Activated CD4-positive, CD25-positive, alpha-beta regulatory T cell treated with anti-CD3 and anti-CD28 coated beads, Interleukin-2, amount 50 U/mL, for 24 hours (primary cell): ENCODE results near the gene EFEMP2.
A peak's percentile ranks its signal among the peaks of the same experiment; 100 is the strongest.
"Not testable (repeated sequence)": the region's sequence is repeated elsewhere in the genome, so short reads cannot be mapped to it uniquely, and the experiment has no call there.

Experiments used
- ATAC-seq, 2 donors: fragments of 150-1000 bp; cut with Tn5 transposase; one replicate each; pipeline ENCODE4 v1.10.0; 2021; ENCODE audit warnings: mild to moderate bottlenecking in 1 of 2, moderate library complexity in 1 of 2

EFEMP2 gene

DNA sequence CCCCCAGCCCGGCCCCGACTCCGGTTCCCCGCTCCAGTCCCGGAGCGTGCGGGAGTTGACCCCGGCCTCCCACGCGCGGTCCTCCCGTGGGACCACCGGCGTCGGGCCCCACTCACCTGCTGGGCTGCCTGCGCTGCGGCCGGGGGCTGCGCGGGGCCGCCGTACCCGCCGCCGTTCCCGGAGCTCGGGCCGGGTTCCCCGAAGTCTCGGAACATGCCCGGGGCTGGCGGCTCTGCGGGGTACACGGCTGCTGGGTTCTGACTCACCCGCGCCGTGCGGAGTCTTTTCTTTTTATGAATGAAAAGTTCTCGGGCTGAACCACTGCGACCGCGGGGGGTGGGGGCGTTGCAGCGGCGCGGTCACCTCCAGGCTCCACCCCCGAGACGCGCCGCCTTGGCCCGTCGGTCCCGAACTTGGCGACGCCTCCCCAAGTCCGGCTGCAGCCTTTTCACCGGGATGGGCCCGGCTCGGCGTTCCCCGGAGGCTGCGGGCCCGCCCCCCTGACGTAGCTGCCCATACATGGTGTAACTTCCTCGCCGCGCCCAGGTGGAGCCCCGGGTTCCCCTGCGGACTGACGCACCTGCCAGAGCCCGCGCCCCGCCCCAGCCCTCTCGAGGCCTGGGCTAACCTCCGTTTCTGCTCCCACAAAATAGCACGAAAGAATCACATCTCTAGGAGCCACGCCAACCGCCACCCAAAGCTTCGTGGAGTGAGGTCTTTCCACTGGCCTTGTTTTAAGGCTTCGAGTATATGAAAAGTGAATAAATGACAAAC, 27.7 kb upstream of the EFEMP2 start, which contains the start of gene FOSL1:
Gene FOSL1, minus strand, starts transcription at position 264 of the 774 bp plus-strand sequence. Its CDS starts 49 bp downstream, at position 215.
- ATAC-seq, result peak; percentile 84

GRCh38 chr11:65899356-65900124, 26.9 kb upstream of the EFEMP2 start:
- peak; percentile 50 for ATAC-seq

- ATAC-seq, result no peak
Measured at GRCh38 chr11:65898656-65899355, 26.2 kb upstream of the EFEMP2 start.

DNA sequence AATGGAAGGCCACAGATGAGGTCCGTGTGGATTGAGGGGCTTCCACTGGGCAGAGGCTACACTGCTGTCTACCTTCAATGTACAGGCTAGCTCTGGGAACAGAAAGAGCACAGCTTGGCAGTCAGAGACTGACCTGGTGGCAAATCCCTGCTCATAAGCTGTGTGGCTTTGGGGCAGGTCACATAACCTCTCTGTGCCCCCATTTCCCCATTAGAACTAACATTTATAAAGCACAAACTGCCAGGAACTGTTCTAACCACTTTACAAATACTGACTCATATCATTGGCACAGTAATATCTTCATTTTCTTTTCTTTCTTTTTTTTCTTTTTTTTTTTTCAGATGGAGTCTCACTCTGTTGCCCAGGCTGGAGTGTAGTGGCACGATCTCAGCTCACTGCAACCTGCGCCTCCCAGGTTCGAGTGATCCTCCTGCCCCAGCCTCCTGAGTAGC, 24.4 kb upstream of the EFEMP2 start:
- no peak for ATAC-seq

DNA sequence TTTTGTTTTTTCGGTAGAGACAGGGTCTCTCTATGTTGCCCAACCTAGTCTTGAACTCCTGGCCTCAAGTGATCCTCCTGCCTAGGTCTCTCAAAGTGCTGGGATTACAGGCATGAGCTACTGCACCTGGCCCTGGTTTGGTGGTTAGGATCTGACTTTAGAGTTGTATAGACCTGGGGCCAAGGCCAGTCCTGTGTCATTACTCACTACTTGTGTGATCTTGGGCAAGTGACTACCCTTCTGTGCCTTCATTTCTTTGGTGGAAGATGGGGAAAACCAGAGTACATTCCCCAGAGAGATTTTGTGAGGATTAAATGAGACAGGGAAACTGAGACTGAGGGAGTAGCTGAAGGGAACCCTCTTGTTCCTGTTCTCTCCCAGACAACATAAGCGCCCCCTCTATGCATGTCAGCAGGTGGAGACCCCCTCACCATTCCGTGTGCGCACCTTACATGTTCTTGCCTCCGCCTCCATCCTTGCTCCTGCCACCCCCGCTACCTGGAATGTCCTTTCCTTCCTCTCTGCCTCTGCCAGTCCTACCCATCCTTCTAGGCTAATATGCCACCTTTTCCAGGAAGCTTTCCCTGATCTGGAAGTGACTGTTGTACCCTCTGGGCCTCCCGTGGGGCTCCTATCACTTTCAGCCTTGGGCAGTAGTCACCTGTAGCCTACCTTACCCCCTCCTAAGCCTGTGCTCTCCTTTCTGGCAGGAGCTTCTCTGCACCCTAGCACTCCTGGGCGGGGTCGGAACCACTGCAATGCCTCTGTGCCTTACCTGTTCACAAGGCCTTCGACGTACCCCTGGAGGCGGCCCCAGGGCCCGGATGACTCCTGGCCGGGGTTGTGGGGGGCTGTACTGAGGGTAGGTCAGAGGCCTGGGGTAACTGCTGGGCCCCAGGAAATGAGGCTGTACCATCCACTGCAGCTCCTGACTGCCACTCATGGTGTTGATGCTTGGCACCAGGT, 23.7 kb upstream of the EFEMP2 start:
- ATAC-seq, result no peak

- ATAC-seq, result no peak
Measured at GRCh38 chr11:65895482-65895981, 22.9 kb upstream of the EFEMP2 start.

- no peak for ATAC-seq
Measured at GRCh38 chr11:65894034-65894591, 21.5 kb upstream of the EFEMP2 start.

DNA sequence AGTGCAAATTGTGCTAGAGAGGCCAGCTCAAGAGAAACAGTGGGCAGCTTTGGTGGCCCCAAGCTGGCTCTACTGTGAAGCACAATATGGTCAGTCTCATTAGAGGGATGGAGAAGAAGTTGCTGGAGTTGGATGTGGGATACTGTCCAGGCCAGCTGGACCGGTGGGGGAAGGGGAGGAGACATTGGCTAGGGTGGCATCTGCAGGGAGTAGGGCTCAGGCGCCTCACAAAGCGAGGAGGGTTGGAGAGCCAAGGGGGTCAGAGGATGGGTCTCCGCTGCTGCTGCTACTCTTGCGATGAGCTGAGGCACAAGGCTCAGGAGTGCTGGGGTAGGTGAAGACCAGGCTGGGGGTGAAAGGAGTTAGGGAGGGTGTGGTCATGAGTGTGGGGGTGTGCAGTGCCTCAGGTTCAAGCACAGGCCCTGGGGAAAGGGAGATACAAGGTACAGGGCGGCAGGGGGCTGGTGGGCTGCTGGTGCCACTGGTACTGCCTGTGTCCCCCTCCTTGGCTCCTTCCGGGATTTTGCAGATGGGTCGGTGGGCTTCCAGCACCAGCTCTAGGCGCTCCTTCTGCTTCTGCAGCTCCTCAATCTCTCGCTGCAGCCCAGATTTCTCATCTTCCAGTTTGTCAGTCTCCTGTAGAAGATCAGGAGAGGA, 20.2 kb upstream of the EFEMP2 start:
- no peak for ATAC-seq

DNA sequence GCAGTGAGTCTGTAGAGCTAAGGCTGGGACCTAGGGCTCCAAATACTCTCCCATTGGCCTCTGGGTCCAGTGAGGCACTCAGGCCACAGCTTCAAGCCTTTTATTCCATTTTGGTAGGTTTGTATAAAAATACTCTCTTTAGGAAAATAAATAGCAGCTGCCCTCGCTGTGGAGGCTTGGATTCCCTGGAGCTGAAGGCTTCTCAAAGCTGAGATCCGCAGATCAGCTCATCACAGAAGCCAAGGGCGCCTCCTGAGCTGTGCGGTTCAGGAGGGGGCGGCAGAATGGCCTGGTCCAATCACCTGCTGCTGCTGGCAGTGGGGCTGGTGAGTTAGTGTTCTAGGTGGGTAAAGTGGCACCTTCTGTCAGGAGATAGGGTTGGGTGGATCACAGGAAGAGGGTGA, 19.5 kb upstream of the EFEMP2 start:
- not testable (repeated sequence) for ATAC-seq

DNA sequence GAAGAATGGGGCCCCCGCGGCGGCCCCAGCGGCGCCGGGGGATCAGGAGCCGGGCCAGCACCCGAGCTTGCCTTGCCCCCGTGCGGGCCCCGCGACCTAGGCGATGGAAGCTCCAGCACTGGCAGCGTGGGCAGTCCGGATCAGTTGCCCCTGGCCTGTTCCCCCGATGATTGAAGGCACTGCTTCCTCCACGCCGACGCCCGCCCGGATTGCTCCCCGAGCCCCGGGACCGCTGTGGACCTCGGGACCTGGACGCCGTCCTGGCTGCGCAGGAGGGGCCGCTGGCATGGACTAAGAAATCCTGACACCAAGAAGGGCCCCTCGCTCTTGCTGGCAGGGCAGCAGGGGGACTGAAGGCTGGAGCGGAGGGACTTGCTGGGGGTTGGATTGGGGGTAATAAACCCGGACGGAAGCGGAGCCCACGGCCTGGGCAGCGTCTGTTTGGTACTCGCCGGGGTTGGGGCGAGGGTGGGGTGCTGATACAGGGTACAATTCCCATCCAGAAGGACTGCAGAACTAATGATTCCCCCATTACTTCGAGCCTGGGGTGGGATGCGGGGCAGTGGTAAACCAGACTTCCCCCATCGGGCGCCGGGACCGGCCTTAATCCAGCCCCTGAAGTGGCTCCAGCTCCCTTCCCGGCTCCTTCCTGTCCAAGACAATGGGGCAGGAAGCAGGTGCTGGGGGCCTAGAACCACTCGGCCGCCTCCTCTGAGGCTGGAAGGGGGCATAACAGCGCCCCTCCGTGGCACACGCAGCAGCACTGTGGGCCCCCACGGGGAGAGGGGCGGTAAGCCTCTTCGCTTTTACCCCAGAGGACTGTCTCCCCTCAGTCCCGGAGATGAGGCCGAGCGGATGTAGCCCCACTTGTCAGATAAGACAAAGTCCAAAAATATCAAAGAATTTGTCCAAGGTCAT, 18.9 kb upstream of the EFEMP2 start:
- ATAC-seq, result no peak

DNA sequence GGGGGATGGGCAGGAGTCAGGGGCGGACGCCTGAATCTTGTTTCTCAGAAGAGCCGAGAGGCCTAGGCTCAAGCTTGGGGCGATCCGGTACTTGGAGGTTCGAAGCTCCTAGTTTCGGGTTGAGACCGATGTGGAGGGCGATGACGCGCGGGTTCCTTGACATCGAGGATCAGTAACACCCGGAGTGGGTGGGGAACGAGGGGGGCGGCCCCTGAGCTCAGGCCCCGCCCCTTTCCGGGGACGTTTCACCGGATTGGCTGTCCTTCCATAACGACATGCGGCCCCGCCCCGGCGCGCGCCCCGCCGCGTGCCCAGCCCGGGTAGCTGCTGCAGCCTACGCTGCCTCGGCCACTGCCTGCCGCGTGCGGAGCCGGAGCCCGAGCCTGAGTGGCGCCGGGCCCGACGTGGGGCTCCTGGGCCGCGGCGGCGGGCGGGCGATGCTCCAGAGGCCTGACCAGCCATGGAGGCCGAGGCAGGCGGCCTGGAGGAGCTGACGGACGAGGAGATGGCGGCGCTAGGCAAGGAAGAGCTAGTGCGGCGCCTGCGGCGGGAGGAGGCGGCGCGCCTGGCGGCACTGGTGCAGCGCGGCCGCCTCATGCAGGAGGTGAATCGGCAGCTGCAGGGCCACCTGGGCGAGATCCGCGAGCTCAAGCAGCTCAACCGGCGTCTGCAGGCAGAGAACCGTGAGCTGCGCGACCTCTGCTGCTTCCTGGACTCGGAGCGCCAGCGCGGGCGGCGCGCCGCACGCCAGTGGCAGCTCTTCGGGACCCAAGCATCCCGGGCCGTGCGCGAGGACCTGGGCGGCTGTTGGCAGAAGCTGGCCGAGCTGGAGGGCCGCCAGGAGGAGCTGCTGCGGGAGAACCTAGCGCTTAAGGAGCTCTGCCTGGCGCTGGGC, 18.0 kb upstream of the EFEMP2 start, which contains the start of gene CCDC85B:
Gene CCDC85B, plus strand, starts transcription at position 350 of the 895 bp plus-strand sequence. Its CDS starts 111 bp downstream, at position 461.
- ATAC-seq, result peak; percentile 64 to 72

DNA sequence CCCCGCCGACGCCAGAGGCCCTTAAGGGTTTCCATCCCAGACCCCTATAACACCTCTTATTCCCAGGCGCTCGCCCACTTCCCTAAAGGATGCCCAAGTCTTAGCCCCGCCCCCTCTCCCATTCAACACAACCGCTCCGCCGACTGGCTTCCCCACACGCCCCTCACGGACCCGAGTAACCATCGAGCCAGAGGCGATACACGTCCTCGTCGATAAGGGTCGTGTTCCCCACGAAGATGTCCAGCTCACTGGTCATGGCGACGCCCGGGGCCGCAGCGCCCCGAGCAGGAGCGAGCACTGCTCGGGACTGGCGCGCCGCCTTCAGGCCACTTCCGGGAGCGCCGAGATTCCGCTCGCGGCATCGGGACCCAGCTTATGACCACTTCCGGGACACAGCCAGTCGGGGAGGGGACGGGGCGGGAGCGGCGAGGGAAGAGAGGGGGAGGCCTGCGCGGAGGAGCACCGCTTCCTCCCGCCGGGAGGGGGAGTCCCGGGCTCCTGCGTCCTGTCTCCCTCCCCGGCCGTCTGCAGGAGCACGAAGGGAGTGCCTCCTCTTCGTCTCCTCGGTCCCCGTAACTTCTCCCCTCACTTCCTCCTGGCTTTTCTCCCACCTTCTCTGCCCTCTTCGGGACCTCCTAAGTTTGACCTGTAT, 15.7 kb upstream of the EFEMP2 start, which contains the start of gene FIBP:
Gene FIBP, minus strand, starts transcription at position 309 of the 652 bp plus-strand sequence. Its CDS starts 53 bp downstream, at position 256.
- peak; percentile 60 to 66 for ATAC-seq

DNA sequence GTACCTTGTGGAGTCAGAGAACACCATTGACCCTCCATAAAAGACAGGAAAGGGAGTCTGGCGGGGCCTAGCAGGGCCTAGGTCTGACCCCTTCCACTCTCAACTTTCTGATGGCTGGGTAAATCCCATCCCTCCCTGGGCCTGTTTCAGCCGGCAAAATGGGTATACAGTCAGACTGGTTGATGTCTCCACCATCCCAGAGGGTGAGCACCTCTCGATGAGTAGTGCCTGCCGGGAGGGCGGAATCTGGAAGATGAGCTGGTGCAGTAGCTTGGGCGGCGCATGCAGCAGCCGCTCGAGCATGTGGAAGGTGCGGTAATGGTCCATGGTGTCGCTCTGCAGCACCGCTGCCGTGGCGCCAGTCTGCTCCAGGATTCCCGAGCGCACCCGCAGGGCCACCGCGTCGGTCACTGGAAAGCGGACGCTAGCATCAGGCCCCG, 15.1 kb upstream of the EFEMP2 start:
- no peak for ATAC-seq

- ATAC-seq, result no peak
Measured at GRCh38 chr11:65886826-65887722, 14.5 kb upstream of the EFEMP2 start.

DNA sequence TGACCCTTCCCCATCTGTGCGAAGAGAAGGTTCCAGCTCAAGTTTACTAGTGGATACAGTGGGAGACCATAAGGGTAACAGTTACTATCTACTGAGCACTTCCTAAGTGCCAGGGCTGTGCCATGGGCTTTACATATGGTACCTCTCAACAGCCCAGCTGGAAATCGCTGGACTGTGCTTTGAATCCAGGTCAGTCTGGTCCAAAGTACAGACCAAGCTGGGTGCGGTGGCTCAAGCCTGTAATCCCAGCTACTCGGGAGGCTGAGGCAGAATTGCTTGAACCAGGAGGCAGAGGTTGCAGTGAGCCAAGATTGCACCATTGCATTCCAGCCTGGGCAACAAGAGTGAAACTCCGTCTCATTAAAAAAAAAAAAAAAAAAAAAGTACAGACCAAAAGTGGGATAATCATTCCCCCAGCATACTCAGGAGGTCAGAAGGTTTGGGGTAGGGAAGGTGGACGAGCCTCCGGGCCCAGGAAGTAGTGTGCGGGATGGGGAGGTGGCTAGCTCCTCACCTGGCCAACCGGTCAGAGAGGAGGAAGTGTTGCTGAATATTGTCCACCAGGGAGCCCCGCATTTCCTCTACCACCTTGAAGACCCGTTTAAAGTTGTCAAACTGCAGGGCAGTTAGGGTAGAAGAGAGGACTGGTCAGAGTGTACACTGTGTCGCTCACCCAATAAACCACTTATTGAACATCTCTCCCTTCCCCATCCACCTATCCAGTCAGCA, 13.4 kb upstream of the EFEMP2 start:
- ATAC-seq, result no peak

DNA sequence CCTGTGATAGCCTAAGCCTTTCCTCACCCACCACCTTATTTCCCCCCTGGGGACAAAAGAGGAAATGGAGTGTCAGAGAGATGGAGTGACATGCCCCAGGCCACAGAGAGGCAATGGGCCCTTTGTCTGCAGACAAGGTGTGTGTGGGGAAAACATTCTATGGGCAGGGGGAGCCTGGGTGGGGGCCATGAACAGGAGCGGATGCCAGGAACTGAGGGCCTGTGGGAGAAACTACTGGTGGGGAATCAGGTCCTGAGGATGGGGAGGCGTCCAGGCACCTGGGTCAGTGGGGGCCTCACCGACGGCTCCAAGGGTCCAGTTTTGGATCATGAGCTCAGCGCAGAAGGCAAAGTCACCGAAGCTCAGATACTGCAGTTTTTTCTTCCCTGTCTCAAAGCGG, 12.6 kb upstream of the EFEMP2 start:
- no peak for ATAC-seq
